22Rv1 (cell line): ENCODE results near the gene PUS10.

Experiments used
- CTCF ChIP-seq: fragments of 450-650 bp; IDR thresholded peaks from 2 replicates; pipeline ENCODE4 v1.5.1; 2017; ENCODE audit warnings: mild to moderate bottlenecking
- ZFX ChIP-seq: fragments of 450-650 bp; IDR thresholded peaks from 2 replicates; pipeline ENCODE4 v1.6.1; 2017; ENCODE audit warnings: antibody characterized with exemption, borderline replicate concordance

GRCh38 chr2:60962528-60962927 is 55.5 kb downstream of the PUS10 start:
- no peak for TF ChIP-seq CTCF
- TF ChIP-seq ZFX: no peak
